ENCODE measurements around the gene LCE1D. TPM values are rescaled to one million over a fixed set of nuclear protein-coding genes. Genes with fewer than 3 reads are reported as not detected.

The LCE1D gene
- total RNA-seq = not detected
- polyA plus RNA-seq (ENCODE audit: insufficient read length in 6 of 6) = not detected
- long read RNA-seq, donor 1 = 0 reads
- long read RNA-seq, donor 2 = 0 reads
- long read RNA-seq, donor 3 = 0 reads
- long read RNA-seq, donor 4 = 0 reads
- long read RNA-seq, donor 5 = 0 reads
- long read RNA-seq, donor 6 = 0 reads
- long read RNA-seq, donor 7 = 0 reads
- long read RNA-seq, donor 8 = 0 reads
- long read RNA-seq, donor 9 = 0 reads
- long read RNA-seq, donor 10 = 0 reads
- long read RNA-seq, donor 11 = 0 reads
- long read RNA-seq, donor 12 = 0 reads

GRCh38 chr1:152796421-152796820, at the start of gene LCE1D:
Gene LCE1D (plus strand): TSS chr1:152796721. CDS start chr1:152797795, 1,074 bp downstream.
- ATAC-seq = no peak

DNA sequence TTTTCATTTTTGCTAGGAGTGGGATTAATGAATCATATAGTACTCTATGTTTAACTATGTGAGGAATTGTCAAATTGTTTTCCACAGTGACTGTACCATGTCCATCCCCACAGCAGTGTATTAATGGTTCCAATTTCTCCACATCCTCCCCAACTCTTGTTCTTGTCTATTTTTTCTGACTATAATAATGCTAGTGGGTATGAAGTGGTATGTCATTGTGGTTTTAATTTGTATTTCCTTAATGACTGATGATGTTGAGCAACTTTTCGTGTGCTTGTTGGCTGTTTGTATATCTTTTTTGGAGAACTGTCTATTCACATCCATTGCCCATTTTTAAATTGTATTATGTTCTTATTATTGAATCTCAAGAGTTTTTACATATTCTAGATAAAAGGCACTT, 48.7 kb upstream of the LCE1D start:
- H3K27ac ChIP-seq = no peak overlapping the region
- no peak for ATAC-seq
- H3K9me3 ChIP-seq = no peaks in the 10 kb centered on the region
- intact Hi-C loops (cut with DNase I) = no loop called here
- H3K4me3 ChIP-seq = no peak overlapping the region
- DNase-seq = no peak
- H3K4me1 ChIP-seq = no peaks in the 10 kb centered on the region
- peaks cover 0 to 20% of the 10 kb centered on the region in 2 donors for H3K27me3 ChIP-seq
- no peak for TF ChIP-seq CTCF (IDR thresholded peaks at IDR 0.05)
- no peaks in the 10 kb centered on the region for H3K36me3 ChIP-seq

More at GRCh38 chr1:152796421-152796820, at the start of gene LCE1D:
- no peaks in the 10 kb centered on the region for H3K27me3 ChIP-seq
- no peak for DNase-seq
- no peaks in the 10 kb centered on the region for H3K4me1 ChIP-seq
- no peaks in the 10 kb centered on the region for H3K9me3 ChIP-seq
- no peaks in the 10 kb centered on the region for H3K36me3 ChIP-seq
- no peak within 1 kb of the TSS for H3K4me3 ChIP-seq
- intact Hi-C loops (cut with DNase I) = no loop called here
- H3K27ac ChIP-seq = no peak within 1 kb of the TSS
- TF ChIP-seq CTCF (IDR thresholded peaks at IDR 0.05) = no peak

- Histone ChIP-seq H3K36me3 (no peaks in the 10 kb centered on the region), H3K4me1 (no peaks in the 10 kb centered on the region), H3K4me3 (no peak overlapping the region), H3K9me3 (no peaks in the 10 kb centered on the region), H3K27ac (no peak overlapping the region), H3K27me3 (peaks cover 0 to 34% of the 10 kb centered on the region in 2 donors)
- DNase-seq = no peak
- intact Hi-C loops (cut with DNase I) = no loop called here
- TF ChIP-seq CTCF (IDR thresholded peaks at IDR 0.05) = no peak
- peak; percentile 50 for ATAC-seq
These were observed 44.3 kb upstream of the LCE1D start for GRCh38 chr1:152752225-152752624.

GRCh38 chr1:152753586-152753985, 42.9 kb upstream of the LCE1D start:
- no peaks in the 10 kb centered on the region for H3K4me1 ChIP-seq
- H3K27ac ChIP-seq = no peak overlapping the region
- intact Hi-C loops (cut with DNase I) = no loop called here
- H3K27me3 ChIP-seq = peaks cover 0 to 37% of the 10 kb centered on the region in 2 donors
- H3K36me3 ChIP-seq = no peaks in the 10 kb centered on the region
- no peak for ATAC-seq
- no peak for DNase-seq
- no peak overlapping the region for H3K4me3 ChIP-seq
- no peak for TF ChIP-seq CTCF (IDR thresholded peaks at IDR 0.05)
- H3K9me3 ChIP-seq = no peaks in the 10 kb centered on the region

GRCh38 chr1:152756872-152757271, 39.6 kb upstream of the LCE1D start:
- TF ChIP-seq CTCF (IDR thresholded peaks at IDR 0.05) = no peak
- ATAC-seq = peak; percentile 14

More at GRCh38 chr1:152756872-152757271, 39.6 kb upstream of the LCE1D start:
- H3K4me3 ChIP-seq = no peak overlapping the region
- H3K27me3 ChIP-seq = peaks cover 0 to 27% of the 10 kb centered on the region in 2 donors
- no peaks in the 10 kb centered on the region for H3K9me3 ChIP-seq
- no peaks in the 10 kb centered on the region for H3K4me1 ChIP-seq
- H3K36me3 ChIP-seq = no peaks in the 10 kb centered on the region
- intact Hi-C loops (cut with DNase I) = no loop called here
- no peak for DNase-seq
- H3K27ac ChIP-seq = no peak overlapping the region
